ENCODE results near the gene POLR2F. TPM values are rescaled to one million over a fixed set of nuclear protein-coding genes. Genes with fewer than 3 reads are reported as not detected.

The POLR2F gene
- total RNA-seq, 1 donor from 2014 or later = 99.6 TPM

GRCh38 chr22:37968452-37969251, 15.2 kb downstream of the POLR2F start:
- Mint-ChIP-seq H3K9me3 (no peaks in the 10 kb centered on the region), H3K36me3 (peaks cover 14% of the 10 kb centered on the region), H3K27ac (no peak overlapping the region), H3K4me1 (ENCODE audit: unreplicated experiment) (peaks cover 28% of the 10 kb centered on the region), H3K4me3 (no peak overlapping the region), H3K27me3 (no peaks in the 10 kb centered on the region)
- no peak for DNase-seq (ENCODE audit: extremely low spot score, unreplicated experiment)
- TF ChIP-seq, protein P1, sequence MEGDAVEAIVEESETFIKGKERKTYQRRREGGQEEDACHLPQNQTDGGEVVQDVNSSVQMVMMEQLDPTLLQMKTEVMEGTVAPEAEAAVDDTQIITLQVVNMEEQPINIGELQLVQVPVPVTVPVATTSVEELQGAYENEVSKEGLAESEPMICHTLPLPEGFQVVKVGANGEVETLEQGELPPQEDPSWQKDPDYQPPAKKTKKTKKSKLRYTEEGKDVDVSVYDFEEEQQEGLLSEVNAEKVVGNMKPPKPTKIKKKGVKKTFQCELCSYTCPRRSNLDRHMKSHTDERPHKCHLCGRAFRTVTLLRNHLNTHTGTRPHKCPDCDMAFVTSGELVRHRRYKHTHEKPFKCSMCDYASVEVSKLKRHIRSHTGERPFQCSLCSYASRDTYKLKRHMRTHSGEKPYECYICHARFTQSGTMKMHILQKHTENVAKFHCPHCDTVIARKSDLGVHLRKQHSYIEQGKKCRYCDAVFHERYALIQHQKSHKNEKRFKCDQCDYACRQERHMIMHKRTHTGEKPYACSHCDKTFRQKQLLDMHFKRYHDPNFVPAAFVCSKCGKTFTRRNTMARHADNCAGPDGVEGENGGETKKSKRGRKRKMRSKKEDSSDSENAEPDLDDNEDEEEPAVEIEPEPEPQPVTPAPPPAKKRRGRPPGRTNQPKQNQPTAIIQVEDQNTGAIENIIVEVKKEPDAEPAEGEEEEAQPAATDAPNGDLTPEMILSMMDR (conservative IDR thresholded peaks at IDR 0.05) = no peak

- Mint-ChIP-seq H3K4me3 (no peak overlapping the region), H3K4me1 (ENCODE audit: unreplicated experiment) (peaks cover 22% of the 10 kb centered on the region), H3K27me3 (no peaks in the 10 kb centered on the region), H3K36me3 (peaks cover 22% of the 10 kb centered on the region), H3K27ac (no peak overlapping the region), H3K9me3 (no peaks in the 10 kb centered on the region)
- TF ChIP-seq, protein P1 (conservative IDR thresholded peaks at IDR 0.05) = no peak
- no peak for DNase-seq (ENCODE audit: extremely low spot score, unreplicated experiment)
Measured at GRCh38 chr22:37970864-37971263, 17.4 kb downstream of the POLR2F start.

DNA sequence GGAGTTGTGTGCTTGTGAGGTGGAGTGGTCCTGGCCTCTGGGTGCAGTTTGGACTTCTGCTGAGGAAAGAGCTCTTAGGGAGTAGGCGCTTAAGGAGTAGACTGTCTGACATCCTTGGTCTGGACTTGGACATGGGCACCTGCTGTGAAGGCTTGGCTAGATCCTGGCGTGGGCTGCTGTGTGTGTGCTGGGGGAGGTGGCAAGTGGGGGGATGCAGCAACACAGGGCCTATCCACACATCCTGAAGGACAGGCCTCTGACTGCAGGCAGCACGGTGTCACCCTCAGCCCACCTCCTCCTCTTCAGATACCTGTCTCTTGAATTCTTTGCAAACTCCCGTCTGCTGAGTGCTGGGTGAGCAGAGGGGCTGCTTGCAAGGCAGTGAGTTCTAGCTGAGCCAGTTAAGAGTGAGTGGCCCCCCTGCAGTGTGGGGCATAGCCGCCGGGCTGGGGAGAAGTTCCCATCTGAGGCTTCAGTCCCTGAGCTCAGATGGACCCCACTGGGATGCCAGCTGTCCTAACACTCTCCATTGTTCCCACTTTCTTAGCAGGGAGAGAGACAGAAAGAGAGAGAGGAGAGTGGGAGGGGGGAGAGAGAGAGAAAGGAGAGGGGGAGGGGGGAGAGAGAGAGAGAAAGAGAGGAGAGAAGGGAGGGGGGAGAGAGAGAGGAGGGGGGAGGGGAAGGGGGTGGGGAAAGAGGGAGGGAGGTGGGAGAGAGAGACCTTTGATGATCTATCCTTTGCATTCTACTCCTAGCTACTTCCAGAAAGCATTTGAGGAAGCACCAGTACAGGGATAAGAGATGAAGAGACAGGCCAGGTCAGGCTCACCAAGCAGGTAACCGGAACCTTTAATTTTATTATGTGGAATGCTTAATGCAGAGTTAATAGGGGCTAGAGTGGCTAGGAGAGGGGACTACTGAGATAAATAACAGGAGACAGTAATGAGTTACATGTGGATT, 18.3 kb downstream of the POLR2F start:
- Mint-ChIP-seq H3K36me3 (peaks cover 26% of the 10 kb centered on the region), H3K4me3 (no peak overlapping the region), H3K9me3 (no peaks in the 10 kb centered on the region), H3K4me1 (ENCODE audit: unreplicated experiment) (peaks cover 20% of the 10 kb centered on the region), H3K27ac (no peak overlapping the region), H3K27me3 (no peaks in the 10 kb centered on the region)
- TF ChIP-seq, protein P1 (conservative IDR thresholded peaks at IDR 0.05) = no peak
- DNase-seq (ENCODE audit: extremely low spot score, unreplicated experiment) = no peak

GRCh38 chr22:37972527-37972926, 19.0 kb downstream of the POLR2F start:
- peaks cover 17% of the 10 kb centered on the region for H3K4me1 Mint-ChIP-seq (ENCODE audit: unreplicated experiment)
- TF ChIP-seq, protein P1 (conservative IDR thresholded peaks at IDR 0.05) = no peak

DNA sequence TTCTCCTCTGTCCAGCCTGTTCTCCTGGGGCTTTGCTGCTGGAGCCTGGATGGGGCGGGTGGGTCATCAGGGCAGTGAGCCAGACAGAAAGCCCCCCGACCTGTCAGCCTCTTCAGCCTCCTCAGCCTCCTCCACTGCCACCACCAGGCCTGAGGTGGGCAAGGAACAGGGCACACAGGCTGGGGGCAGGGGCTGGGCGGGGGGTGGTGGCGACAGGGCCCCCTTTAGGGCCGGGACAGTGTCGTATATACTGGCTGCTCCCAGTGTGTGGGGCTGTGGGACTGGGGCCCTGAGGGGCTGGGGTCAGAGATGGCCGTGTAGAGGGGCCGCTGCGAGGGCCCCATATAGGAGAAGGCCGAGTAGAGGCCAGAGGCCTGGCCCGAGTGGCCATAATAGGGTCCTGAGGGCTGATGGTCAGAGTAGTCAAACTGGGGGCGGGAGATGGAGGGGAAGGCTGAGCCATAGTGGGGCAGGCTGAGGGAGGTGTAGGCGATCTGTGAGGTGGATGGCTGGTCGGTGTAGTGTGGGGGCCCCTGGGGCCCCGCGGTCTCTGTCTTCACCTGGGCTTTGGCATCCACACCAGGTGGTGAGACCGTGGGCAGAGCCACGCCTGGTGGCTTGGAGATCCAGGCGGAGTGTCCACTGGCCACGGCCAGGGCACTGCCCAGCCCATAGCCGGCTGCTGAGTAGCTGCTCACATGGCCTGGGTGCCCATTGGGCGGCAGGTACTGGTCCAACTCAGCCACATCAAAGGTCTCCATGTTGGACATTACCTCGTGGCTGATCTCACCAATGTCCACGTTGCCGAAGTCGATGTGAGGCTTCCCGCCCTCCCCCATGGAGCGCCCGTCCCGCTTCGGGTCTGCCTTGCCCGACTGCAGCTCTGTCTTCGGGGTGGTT, 20.0 kb downstream of the POLR2F start:
- no peaks in the 10 kb centered on the region for H3K27me3 Mint-ChIP-seq
- TF ChIP-seq, protein P1 (conservative IDR thresholded peaks at IDR 0.05) = no peak
- no peaks in the 10 kb centered on the region for H3K9me3 Mint-ChIP-seq
- H3K4me1 Mint-ChIP-seq (ENCODE audit: unreplicated experiment) = peaks cover 13% of the 10 kb centered on the region
- H3K4me3 Mint-ChIP-seq = no peak overlapping the region
- no peak for DNase-seq (ENCODE audit: extremely low spot score, unreplicated experiment)
- H3K27ac Mint-ChIP-seq = no peak overlapping the region
- peaks cover 19% of the 10 kb centered on the region for H3K36me3 Mint-ChIP-seq

More at GRCh38 chr22:37972527-37972926, 19.0 kb downstream of the POLR2F start:
- H3K27ac Mint-ChIP-seq = no peak overlapping the region
- no peak overlapping the region for H3K4me3 Mint-ChIP-seq
- H3K27me3 Mint-ChIP-seq = no peaks in the 10 kb centered on the region
- H3K9me3 Mint-ChIP-seq = no peaks in the 10 kb centered on the region
- DNase-seq (ENCODE audit: extremely low spot score, unreplicated experiment) = no peak
- peaks cover 22% of the 10 kb centered on the region for H3K36me3 Mint-ChIP-seq
